NCI-H2196 (cell line): ENCODE measurements around the gene IFITM5.
"Not testable (repeated sequence)": the region's sequence is repeated elsewhere in the genome, so short reads cannot be mapped to it uniquely, and the experiment has no call there.

Experiments used
- DNase-seq: peaks from one replicate; lab custom pipeline; 2025; ENCODE audit not compliant: unreplicated experiment; lab: John Stamatoyannopoulos, UW

IFITM5 gene

GRCh38 chr11:312092-312816, 12.9 kb upstream of the IFITM5 start:
- DNase-seq, result no peak

GRCh38 chr11:311013-311748, 11.9 kb upstream of the IFITM5 start:
- DNase-seq, result not testable (repeated sequence)

- not testable (repeated sequence) for DNase-seq
Observed at GRCh38 chr11:309979-310572, 10.8 kb upstream of the IFITM5 start.

GRCh38 chr11:308740-309665, 9.7 kb upstream of the IFITM5 start:
- not testable (repeated sequence) for DNase-seq

GRCh38 chr11:307766-308708, 8.7 kb upstream of the IFITM5 start, which contains the start of gene IFITM2:
Gene IFITM2, plus strand, starts transcription at chr11:307816. Its CDS starts 377 bp downstream, at chr11:308193.
- DNase-seq, result peak; percentile 58

GRCh38 chr11:306645-307371, 7.5 kb upstream of the IFITM5 start:
- no peak for DNase-seq

- DNase-seq, result no peak
Observed at GRCh38 chr11:305844-306211, 6.5 kb upstream of the IFITM5 start.

- DNase-seq, result peak; percentile 62
Observed at GRCh38 chr11:304915-305843, 5.9 kb upstream of the IFITM5 start.

- DNase-seq, result no peak
Observed at GRCh38 chr11:304061-304506, 4.8 kb upstream of the IFITM5 start.

- DNase-seq, result no peak
Observed at GRCh38 chr11:303363-303762, 4.0 kb upstream of the IFITM5 start.

GRCh38 chr11:299951-300735, 817 bp upstream of the IFITM5 start:
- DNase-seq, result no peak

- no peak for DNase-seq
Observed at GRCh38 chr11:298406-299065, 790 bp downstream of the IFITM5 start.

GRCh38 chr11:297586-298405, 1.5 kb downstream of the IFITM5 start:
- no peak for DNase-seq

GRCh38 chr11:297051-297585, 2.2 kb downstream of the IFITM5 start:
- DNase-seq, result no peak

GRCh38 chr11:296171-297050, 2.9 kb downstream of the IFITM5 start:
- DNase-seq, result no peak
